ENCODE data around the gene DLL3. TPM values are rescaled to one million over a fixed set of nuclear protein-coding genes. Genes with fewer than 3 reads are reported as not detected.
A peak's percentile ranks its signal among the peaks of the same experiment; 100 is the strongest.

Gene DLL3
- total RNA-seq, 1 experiment from 2014 or later: 0.17 TPM

DNA sequence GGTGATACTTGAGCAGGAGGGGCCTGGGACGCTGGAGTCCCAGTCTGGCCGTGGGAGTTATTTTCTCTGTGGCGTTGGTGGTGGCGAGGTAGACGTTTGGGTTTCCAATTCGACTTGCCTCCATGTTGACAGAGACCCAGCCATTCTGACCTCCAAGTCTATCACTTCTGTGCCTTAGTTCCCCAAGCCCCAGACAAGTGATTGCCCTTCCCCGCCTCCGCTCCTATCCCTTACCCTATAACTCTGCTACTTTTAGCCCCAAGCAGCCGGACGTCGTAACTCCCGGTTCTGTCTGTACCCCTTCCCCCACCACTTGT lies 17.6 kb upstream of the DLL3 start (continued):
- TF ChIP-seq, protein P1, sequence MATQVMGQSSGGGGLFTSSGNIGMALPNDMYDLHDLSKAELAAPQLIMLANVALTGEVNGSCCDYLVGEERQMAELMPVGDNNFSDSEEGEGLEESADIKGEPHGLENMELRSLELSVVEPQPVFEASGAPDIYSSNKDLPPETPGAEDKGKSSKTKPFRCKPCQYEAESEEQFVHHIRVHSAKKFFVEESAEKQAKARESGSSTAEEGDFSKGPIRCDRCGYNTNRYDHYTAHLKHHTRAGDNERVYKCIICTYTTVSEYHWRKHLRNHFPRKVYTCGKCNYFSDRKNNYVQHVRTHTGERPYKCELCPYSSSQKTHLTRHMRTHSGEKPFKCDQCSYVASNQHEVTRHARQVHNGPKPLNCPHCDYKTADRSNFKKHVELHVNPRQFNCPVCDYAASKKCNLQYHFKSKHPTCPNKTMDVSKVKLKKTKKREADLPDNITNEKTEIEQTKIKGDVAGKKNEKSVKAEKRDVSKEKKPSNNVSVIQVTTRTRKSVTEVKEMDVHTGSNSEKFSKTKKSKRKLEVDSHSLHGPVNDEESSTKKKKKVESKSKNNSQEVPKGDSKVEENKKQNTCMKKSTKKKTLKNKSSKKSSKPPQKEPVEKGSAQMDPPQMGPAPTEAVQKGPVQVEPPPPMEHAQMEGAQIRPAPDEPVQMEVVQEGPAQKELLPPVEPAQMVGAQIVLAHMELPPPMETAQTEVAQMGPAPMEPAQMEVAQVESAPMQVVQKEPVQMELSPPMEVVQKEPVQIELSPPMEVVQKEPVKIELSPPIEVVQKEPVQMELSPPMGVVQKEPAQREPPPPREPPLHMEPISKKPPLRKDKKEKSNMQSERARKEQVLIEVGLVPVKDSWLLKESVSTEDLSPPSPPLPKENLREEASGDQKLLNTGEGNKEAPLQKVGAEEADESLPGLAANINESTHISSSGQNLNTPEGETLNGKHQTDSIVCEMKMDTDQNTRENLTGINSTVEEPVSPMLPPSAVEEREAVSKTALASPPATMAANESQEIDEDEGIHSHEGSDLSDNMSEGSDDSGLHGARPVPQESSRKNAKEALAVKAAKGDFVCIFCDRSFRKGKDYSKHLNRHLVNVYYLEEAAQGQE (IDR thresholded peaks at IDR 0.05; ENCODE audit: low read depth): no peak
- TF ChIP-seq MAX (IDR thresholded peaks at IDR 0.05): no peak
- TF ChIP-seq YY1 (IDR thresholded peaks at IDR 0.05; ENCODE audit: extremely low read depth, insufficient replicate concordance, low read depth, low read length): no peak
- TF ChIP-seq JUND (IDR thresholded peaks at IDR 0.05): no peak

- BruUV-seq (replicated peaks): no TSS peak
- H3K4me1 ChIP-seq (ENCODE audit: control insufficient read depth in 1 of 2, insufficient read depth in 2 of 2, low read length in 2 of 2): peaks cover 6 to 16% of the 10 kb centered on the region in 2 experiments
- CTCF ChIA-PET: no interaction called here
- RAD21 ChIA-PET (ENCODE audit: low non-redundant PET in 1 of 2, low total read pairs in 2 of 2, uncharacterized antibody in 2 of 2, unreplicated experiment in 2 of 2): no interaction called here
- no peak for DNase-seq (ENCODE audit: low read depth, low spot score)
- peak overlapping the region; percentile 99 to 100 for H3K4me3 ChIP-seq (replicated peaks in 1 of 2; ENCODE audit: low read depth in 1 of 2, low read length in 2 of 2)
- peaks cover 15 to 31% of the 10 kb centered on the region in 2 experiments; a peak in 3 of 4 replicates for H3K36me3 ChIP-seq (ENCODE audit: control insufficient read depth in 1 of 2, insufficient read depth in 2 of 2, low read length in 2 of 2)
- intact Hi-C loops (cut with micrococcal nuclease): no loop called here
- peak overlapping the region; percentile 99 for H3K4me2 ChIP-seq (ENCODE audit: low read length)
- H3K9ac ChIP-seq (ENCODE audit: low read length): peak overlapping the region; percentile 100
- no peaks in the 10 kb centered on the region for H3K27me3 ChIP-seq (ENCODE audit: insufficient read depth, low read length)
- H3K27ac ChIP-seq (ENCODE audit: low read depth, low read length): peak overlapping the region; percentile 87
- POLR2A ChIA-PET: no interaction called here
- peaks cover 58% of the 10 kb centered on the region for H3K79me2 ChIP-seq (ENCODE audit: insufficient read depth, low read length)
- H2AFZ ChIP-seq (ENCODE audit: low read depth, low read length, poor library complexity, severe bottlenecking): no peak overlapping the region
- no peaks in the 10 kb centered on the region for H4K20me1 ChIP-seq (ENCODE audit: insufficient read depth)
- H3K9me3 ChIP-seq (ENCODE audit: control insufficient read depth in 1 of 2, insufficient read depth in 1 of 2, low read depth in 1 of 2, low read length in 2 of 2): no peaks in the 10 kb centered on the region
- no peaks in the 10 kb centered on the region for H3K9me2 ChIP-seq (ENCODE audit: insufficient read depth)
- ATAC-seq: no peak
- no peak for TF ChIP-seq YY1 (IDR thresholded peaks at IDR 0.05; ENCODE audit: extremely low read depth, insufficient replicate concordance, low read depth, low read length)
- TF ChIP-seq, protein P2, sequence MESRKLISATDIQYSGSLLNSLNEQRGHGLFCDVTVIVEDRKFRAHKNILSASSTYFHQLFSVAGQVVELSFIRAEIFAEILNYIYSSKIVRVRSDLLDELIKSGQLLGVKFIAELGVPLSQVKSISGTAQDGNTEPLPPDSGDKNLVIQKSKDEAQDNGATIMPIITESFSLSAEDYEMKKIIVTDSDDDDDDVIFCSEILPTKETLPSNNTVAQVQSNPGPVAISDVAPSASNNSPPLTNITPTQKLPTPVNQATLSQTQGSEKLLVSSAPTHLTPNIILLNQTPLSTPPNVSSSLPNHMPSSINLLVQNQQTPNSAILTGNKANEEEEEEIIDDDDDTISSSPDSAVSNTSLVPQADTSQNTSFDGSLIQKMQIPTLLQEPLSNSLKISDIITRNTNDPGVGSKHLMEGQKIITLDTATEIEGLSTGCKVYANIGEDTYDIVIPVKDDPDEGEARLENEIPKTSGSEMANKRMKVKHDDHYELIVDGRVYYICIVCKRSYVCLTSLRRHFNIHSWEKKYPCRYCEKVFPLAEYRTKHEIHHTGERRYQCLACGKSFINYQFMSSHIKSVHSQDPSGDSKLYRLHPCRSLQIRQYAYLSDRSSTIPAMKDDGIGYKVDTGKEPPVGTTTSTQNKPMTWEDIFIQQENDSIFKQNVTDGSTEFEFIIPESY (IDR thresholded peaks at IDR 0.05; ENCODE audit: extremely low read depth, insufficient replicate concordance, low read length): no peak
- TF ChIP-seq, protein P1 (IDR thresholded peaks at IDR 0.05; ENCODE audit: low read depth): no peak
- TF ChIP-seq EZH2phosphoT487 (IDR thresholded peaks at IDR 0.05; ENCODE audit: borderline replicate concordance): no peak
- no peak for TF ChIP-seq POLR2AphosphoS5 (IDR thresholded peaks at IDR 0.05; ENCODE audit: low read depth, low read length)
- TF ChIP-seq EGR1 (IDR thresholded peaks at IDR 0.05; ENCODE audit: low read depth): no peak
- no peak for TF ChIP-seq JUND (IDR thresholded peaks at IDR 0.05)
- TF ChIP-seq, protein P3, sequence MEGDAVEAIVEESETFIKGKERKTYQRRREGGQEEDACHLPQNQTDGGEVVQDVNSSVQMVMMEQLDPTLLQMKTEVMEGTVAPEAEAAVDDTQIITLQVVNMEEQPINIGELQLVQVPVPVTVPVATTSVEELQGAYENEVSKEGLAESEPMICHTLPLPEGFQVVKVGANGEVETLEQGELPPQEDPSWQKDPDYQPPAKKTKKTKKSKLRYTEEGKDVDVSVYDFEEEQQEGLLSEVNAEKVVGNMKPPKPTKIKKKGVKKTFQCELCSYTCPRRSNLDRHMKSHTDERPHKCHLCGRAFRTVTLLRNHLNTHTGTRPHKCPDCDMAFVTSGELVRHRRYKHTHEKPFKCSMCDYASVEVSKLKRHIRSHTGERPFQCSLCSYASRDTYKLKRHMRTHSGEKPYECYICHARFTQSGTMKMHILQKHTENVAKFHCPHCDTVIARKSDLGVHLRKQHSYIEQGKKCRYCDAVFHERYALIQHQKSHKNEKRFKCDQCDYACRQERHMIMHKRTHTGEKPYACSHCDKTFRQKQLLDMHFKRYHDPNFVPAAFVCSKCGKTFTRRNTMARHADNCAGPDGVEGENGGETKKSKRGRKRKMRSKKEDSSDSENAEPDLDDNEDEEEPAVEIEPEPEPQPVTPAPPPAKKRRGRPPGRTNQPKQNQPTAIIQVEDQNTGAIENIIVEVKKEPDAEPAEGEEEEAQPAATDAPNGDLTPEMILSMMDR (IDR thresholded peaks at IDR 0.05 in 2 of 3, conservative IDR thresholded peaks at IDR 0.05 in 1 of 3; ENCODE audit: borderline replicate concordance in 1 of 3, insufficient read depth in 1 of 3, low read depth in 2 of 3, low read length in 2 of 3): no peak
- TF ChIP-seq SP1 (IDR thresholded peaks at IDR 0.05; ENCODE audit: low read depth): no peak
- no peak for TF ChIP-seq ATF3 (IDR thresholded peaks at IDR 0.05)
- TF ChIP-seq CEBPB (IDR thresholded peaks at IDR 0.05; ENCODE audit: low read depth): no peak
Measured at GRCh38 chr19:39481676-39482075, 17.1 kb upstream of the DLL3 start.

Measured in HCT116 (cell line).